Mononuclear cell (primary cell): Measurements from ENCODE around the gene CCPG1. TPM values are rescaled to one million over a fixed set of nuclear protein-coding genes. Genes with fewer than 3 reads are reported as not detected.
A peak's percentile ranks its signal among the peaks of the same experiment; 100 is the strongest.

Experiments
- H3K27me3 ChIP-seq: 2 replicates; pipeline ENCODE4 v1.6.0; 2011; ENCODE audit warnings: low read length, control low read depth; ENCODE audit not compliant: insufficient read depth
- H3K4me1 ChIP-seq: 2 replicates; pipeline ENCODE4 v1.5.1; 2011; ENCODE audit warnings: mild to moderate bottlenecking, low read length, control low read depth; ENCODE audit not compliant: insufficient read depth
- H3K4me3 ChIP-seq: 2 replicates; pipeline ENCODE4 v1.5.1; 2011; ENCODE audit warnings: mild to moderate bottlenecking, low read length, moderate library complexity
- H3K9me3 ChIP-seq: 2 replicates; pipeline ENCODE4 v1.5.1; 2011; ENCODE audit warnings: low read depth, mild to moderate bottlenecking, control low read depth, low read length
- total RNA-seq: library from RNA; depleted of rRNA; stranded (reverse); fragments of >200 nt; gene quantifications from one replicate; pipeline ENCODE4 v1.2.3, GENCODE V29; 2012

Gene CCPG1
- total RNA-seq, 1 donor = 34.3 TPM

GRCh38 chr15:55356985-55357585 is 51.1 kb downstream of the CCPG1 start:
- H3K4me3 ChIP-seq = no peak overlapping the region
- H3K4me1 ChIP-seq = no peaks in the 10 kb centered on the region
- H3K27me3 ChIP-seq = no peaks in the 10 kb centered on the region
- H3K9me3 ChIP-seq = no peaks in the 10 kb centered on the region

GRCh38 chr15:55353025-55353424 is 55.1 kb downstream of the CCPG1 start:
- no peaks in the 10 kb centered on the region for H3K27me3 ChIP-seq
- H3K4me3 ChIP-seq = no peak overlapping the region
- H3K4me1 ChIP-seq = no peaks in the 10 kb centered on the region

DNA sequence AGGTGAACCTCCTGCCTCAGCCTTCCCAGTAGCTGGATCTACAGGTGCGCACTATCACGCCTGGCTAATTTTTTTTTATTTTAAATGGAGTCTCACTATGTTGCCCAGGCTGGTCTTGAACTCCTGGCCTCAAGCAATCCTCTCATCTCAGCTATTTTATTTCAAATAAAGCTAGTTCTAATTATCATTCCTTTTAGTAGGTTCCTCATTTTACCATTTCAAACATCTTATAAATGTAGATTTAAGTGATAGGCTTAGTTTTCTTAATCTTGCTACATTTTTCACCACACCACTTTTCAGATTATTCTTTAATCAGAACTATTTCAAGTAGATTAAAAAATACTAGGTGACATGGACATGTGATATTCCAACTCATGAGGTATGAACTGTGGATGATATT is 58.9 kb downstream of the CCPG1 start:
- Histone ChIP-seq H3K4me3 (no peak overlapping the region), H3K4me1 (no peaks in the 10 kb centered on the region), H3K27me3 (no peaks in the 10 kb centered on the region), H3K9me3 (no peaks in the 10 kb centered on the region)

More at GRCh38 chr15:55353025-55353424, 55.1 kb downstream of the CCPG1 start:
- no peaks in the 10 kb centered on the region for H3K9me3 ChIP-seq

- H3K4me3 ChIP-seq = no peak overlapping the region
- no peaks in the 10 kb centered on the region for H3K27me3 ChIP-seq
- H3K4me1 ChIP-seq = no peaks in the 10 kb centered on the region
- H3K9me3 ChIP-seq = no peaks in the 10 kb centered on the region
Measured at GRCh38 chr15:55348281-55348778, 59.8 kb downstream of the CCPG1 start.

- no peak overlapping the region for H3K4me3 ChIP-seq
- H3K9me3 ChIP-seq = no peaks in the 10 kb centered on the region
- H3K27me3 ChIP-seq = no peaks in the 10 kb centered on the region
- no peaks in the 10 kb centered on the region for H3K4me1 ChIP-seq
Measured at GRCh38 chr15:55344206-55344605, 64.0 kb downstream of the CCPG1 start.

DNA sequence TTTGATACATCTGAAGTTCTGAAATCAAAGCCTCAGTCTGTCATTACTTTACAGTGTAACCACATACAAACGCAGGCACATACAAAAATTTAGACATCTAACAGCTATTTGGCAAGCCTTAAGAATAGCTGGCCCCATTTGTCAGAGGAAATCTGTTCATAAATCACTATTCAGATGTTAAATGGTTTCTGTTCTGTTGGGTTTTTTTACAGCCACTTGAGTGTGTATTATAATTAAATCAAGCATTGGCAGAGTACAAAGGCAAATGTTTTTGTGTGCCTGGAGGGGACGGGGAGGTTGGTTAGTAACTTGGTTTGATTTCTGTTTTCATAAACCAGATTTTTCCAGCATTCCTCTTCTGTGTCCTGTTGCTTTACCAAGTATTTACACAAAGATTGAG is 65.0 kb downstream of the CCPG1 start:
- Histone ChIP-seq H3K27me3 (no peaks in the 10 kb centered on the region), H3K4me3 (no peak overlapping the region), H3K9me3 (no peaks in the 10 kb centered on the region), H3K4me1 (no peaks in the 10 kb centered on the region)

DNA sequence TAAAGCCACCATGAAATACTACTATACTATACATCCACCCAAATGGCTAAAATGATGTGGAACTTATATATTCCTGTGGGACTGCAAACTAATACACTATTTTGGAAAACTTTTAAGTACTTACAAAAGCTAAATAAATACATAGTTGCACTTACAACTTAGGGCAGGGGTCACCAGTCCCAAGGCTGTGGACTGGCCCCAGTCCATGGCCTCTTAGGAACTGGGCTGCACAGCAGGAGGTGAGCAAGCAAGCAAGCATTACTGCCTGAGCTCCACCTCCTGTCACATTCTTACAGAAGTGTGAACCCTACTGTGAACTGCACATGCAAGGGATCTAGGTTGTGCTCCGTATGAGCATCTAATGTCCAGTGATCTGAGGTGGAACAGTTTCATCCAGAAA is 71.0 kb downstream of the CCPG1 start:
- Histone ChIP-seq H3K4me3 (no peak overlapping the region), H3K9me3 (no peaks in the 10 kb centered on the region), H3K27me3 (no peaks in the 10 kb centered on the region), H3K4me1 (no peaks in the 10 kb centered on the region)

DNA sequence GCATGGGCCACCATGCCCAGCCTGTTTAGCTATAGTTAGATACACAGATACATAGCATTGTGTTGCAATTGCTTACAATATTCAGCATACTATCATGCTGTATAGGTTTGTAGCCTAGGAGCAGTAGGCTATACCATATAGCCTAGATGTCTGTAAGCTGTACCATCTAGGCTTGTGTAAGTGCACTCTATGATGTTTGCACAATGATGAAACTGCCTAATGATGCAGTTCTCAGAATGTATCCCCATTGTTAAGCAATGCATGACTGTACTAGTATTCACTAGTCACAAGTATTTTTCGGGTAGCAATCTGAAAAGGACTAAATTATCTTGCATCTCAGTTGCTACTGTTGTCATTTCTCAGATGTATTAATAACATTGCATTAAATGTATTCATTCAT is 73.2 kb downstream of the CCPG1 start:
- Histone ChIP-seq H3K9me3 (no peaks in the 10 kb centered on the region), H3K4me1 (no peaks in the 10 kb centered on the region)

GRCh38 chr15:55334371-55334770 is 73.8 kb downstream of the CCPG1 start:
- no peaks in the 10 kb centered on the region for H3K9me3 ChIP-seq
- H3K27me3 ChIP-seq = no peaks in the 10 kb centered on the region
- H3K4me1 ChIP-seq = no peaks in the 10 kb centered on the region
- H3K4me3 ChIP-seq = no peak overlapping the region

More for the DNA sequence above, 73.2 kb downstream of the CCPG1 start:
- no peak overlapping the region for H3K4me3 ChIP-seq
- no peaks in the 10 kb centered on the region for H3K27me3 ChIP-seq

DNA sequence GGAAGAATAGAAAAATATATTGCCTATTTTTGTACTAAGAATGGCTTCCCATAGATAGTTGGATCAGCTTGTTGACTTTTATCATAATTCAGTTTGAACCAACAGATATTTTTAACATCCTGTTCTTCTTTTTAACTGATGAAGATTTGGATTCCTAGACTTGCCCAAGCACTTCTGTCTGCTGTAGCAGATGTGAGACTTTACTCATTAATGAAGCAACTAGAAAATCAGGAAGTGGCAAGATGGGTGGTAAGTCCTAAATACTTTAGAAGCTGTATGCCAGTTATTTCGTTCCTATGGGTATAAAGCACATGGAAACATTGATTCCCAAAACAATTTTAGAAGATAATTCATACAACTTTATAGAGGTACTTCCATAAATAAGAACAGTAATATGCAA is 80.8 kb downstream of the CCPG1 start:
- Histone ChIP-seq H3K9me3 (no peaks in the 10 kb centered on the region), H3K27me3 (no peaks in the 10 kb centered on the region), H3K4me1 (peaks cover 29% of the 10 kb centered on the region), H3K4me3 (no peak overlapping the region)

DNA sequence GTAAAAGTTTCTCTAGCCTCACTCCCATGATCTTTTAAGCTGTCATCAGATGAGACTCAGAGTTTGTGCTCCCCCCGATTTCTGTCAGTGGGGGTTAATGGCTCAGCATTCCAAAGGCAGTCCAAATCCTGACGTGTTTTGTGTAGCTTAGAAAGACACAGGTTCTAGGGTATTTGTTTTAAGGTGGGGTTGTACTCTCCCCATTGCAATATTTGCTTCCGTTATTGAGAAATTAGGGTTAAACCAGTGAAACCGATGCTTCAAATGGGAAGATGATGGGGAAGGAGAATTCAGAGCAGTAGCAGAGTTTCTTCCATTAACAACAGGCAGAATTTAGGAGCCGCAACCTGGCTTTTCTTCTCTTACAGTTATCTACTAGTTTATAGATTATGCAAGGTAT is 85.7 kb downstream of the CCPG1 start:
- no peaks in the 10 kb centered on the region for H3K27me3 ChIP-seq
- no peaks in the 10 kb centered on the region for H3K9me3 ChIP-seq
- H3K4me1 ChIP-seq = peaks cover 54% of the 10 kb centered on the region
- no peak overlapping the region for H3K4me3 ChIP-seq

DNA sequence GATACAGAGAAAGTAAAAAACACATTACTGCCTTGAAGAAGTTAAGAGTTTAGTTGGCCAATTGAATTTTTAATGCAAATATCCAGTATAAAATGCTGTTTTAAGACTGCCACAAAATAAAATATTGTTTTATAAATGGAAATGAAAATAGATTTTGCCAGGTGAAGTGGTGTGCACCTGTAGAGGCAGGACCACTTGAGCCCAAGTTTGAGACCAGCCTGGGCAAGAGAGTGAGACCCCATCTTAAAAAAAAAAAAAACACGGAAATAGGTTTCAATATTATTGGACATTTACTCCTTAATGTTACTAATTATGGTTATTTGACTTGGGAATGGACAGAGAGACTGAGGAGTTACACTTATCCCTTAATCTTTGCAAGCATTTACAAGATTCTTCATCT is 87.2 kb downstream of the CCPG1 start:
- no peaks in the 10 kb centered on the region for H3K27me3 ChIP-seq
- no peak overlapping the region for H3K4me3 ChIP-seq
- no peaks in the 10 kb centered on the region for H3K9me3 ChIP-seq
- peaks cover 52% of the 10 kb centered on the region for H3K4me1 ChIP-seq

- Histone ChIP-seq H3K4me1 (peaks cover 56% of the 10 kb centered on the region), H3K9me3 (no peaks in the 10 kb centered on the region), H3K27me3 (no peaks in the 10 kb centered on the region), H3K4me3 (peak overlapping the region; percentile 1)
Measured at GRCh38 chr15:55320238-55320550, 88.0 kb downstream of the CCPG1 start.

DNA sequence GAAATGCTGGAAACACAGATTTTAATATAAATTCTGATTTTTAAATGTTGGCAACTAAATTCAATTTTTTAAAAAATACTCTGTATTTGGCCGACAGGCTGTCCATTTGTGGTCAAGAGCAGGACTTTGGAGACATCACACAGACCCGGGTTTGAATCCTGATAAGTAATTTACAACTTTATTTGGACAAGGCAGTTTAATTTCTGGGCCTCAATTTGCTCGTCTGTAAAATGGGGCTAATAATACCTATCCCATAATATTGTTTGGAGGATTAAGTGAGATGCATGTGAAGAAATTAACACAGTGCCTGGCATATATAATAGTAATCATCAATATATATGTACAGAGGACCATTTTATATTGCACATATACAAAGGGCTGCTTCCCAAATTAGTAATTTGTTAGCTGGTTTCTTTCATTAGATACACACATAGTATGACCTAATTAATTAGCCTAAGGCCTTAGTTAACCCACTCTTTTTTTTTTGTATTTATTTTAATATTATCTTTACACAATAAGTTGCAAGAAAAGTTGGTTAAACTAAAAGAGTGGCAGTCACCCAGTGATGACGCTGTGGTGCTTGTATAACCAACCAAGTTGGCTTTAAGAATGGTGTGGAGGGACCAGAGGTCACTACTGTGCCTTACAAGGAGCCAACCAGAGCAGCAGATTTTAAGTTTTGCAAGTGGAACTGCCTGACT is 88.5 kb downstream of the CCPG1 start:
- Histone ChIP-seq H3K4me1 (peaks cover 56% of the 10 kb centered on the region), H3K4me3 (peak overlapping the region; percentile 99)

GRCh38 chr15:55318588-55319494 is 89.3 kb downstream of the CCPG1 start, which contains the start of the genes PIGB and PIGBOS1:
TSS of gene PIGB (plus strand) at chr15:55319222. CDS start at chr15:55319251, 29 bp downstream.
TSS of gene PIGBOS1 (minus strand) at chr15:55319123. CDS start at chr15:55317792, 1,331 bp downstream.
- H3K27me3 ChIP-seq = no peaks in the 10 kb centered on the region
- no peaks in the 10 kb centered on the region for H3K9me3 ChIP-seq
- peak within 1 kb of the TSS; percentile 99 for H3K4me3 ChIP-seq
- H3K4me1 ChIP-seq = peaks cover 51% of the 10 kb centered on the region

More for the DNA sequence above, 88.5 kb downstream of the CCPG1 start:
- Histone ChIP-seq H3K9me3 (no peaks in the 10 kb centered on the region), H3K27me3 (no peaks in the 10 kb centered on the region)
